ENCODE measurements around the gene IQGAP2.

IQGAP2 gene

DNA sequence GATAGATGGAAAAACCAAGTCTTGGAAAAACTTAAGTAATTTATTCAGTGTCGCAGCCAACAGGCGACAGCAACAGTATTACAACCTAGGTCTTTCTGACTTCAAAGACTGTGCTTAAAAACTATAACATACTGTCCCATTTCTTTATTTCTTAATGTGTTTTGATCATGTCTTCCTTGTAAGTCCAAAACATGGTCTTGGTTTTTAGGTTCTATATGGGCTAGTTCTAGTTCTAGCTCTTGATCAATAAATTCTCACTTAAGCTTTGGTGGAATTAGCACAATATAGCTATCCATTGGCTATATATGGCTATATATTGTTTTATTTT is 69.9 kb downstream of the IQGAP2 start:
- Histone ChIP-seq H3K4me2 (ENCODE audit: low read length, poor library complexity, severe bottlenecking) (no peak overlapping the region), H3K27me3 (ENCODE audit: control insufficient read depth in 1 of 2, insufficient read depth in 1 of 2, low read length in 2 of 2) (peaks cover 0 to 9% of the 10 kb centered on the region in 2 experiments), H2AK5ac (ENCODE audit: low read length, severe bottlenecking) (no peak overlapping the region), H3K9ac (ENCODE audit: low read length) (no peak overlapping the region), H2BK120ac (ENCODE audit: low read depth, low read length) (no peak overlapping the region), H3K79me1 (replicated peaks; ENCODE audit: low read length, poor library complexity, severe bottlenecking) (no peaks in the 10 kb centered on the region), H3K4me1 (ENCODE audit: control insufficient read depth, insufficient read depth, low read depth, low read length) (no peaks in the 10 kb centered on the region), H3K9me3 (ENCODE audit: control insufficient read depth, low read length) (no peaks in the 10 kb centered on the region), H2AFZ (ENCODE audit: low read depth, low read length) (no peak overlapping the region), H2BK5ac (ENCODE audit: low read depth, low read length, poor library complexity, severe bottlenecking) (no peak overlapping the region), H2BK15ac (ENCODE audit: low read depth, poor library complexity, severe bottlenecking) (no peak overlapping the region), H3K36me3 (ENCODE audit: control insufficient read depth in 1 of 2, insufficient read depth in 2 of 2, low read depth in 1 of 2, low read length in 2 of 2) (no peaks in the 10 kb centered on the region), H4K91ac (ENCODE audit: low read length) (no peak overlapping the region), H3K27ac (ENCODE audit: low read length, poor library complexity, severe bottlenecking) (no peak overlapping the region), H3K14ac (ENCODE audit: low read length in 2 of 2) (no peak overlapping the region), H3K23ac (ENCODE audit: low read length in 2 of 2) (no peak overlapping the region), H3K4me3 (ENCODE audit: insufficient read depth in 1 of 2, low read depth in 1 of 2, low read length in 2 of 2) (no peak overlapping the region), H2BK12ac (ENCODE audit: low read length in 2 of 2) (no peak overlapping the region), H3K18ac (ENCODE audit: low read depth in 1 of 2, low read length in 2 of 2) (no peak overlapping the region), H3K4ac (ENCODE audit: low read depth in 1 of 2, low read length in 2 of 2) (no peak overlapping the region), H4K8ac (ENCODE audit: low read length) (no peak overlapping the region)
- 100% methylated on average over 1 of the region's 2 CpGs for WGBS
- no peak for DNase-seq

DNA sequence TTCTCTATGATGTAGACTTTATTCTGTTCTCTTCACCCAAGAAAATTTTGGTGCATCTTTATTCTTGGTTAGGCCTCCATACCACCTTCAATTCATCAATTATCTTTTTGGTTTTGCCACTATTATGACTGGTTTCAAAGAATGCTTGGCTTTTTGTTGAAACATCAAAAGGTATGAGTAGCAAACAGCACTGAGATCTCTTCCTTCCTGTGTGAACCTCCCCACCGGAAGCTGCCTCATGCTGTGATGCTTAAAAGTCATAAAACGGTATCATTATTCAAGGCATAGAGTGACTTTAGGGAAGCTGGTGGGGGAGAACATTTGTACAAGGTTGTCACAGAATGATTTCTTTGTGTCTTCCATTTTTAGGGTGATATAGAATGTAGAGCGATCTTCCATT is 70.6 kb downstream of the IQGAP2 start:
- H3K4me2 ChIP-seq (ENCODE audit: low read length, poor library complexity, severe bottlenecking) = no peak overlapping the region
- no peak overlapping the region for H3K4ac ChIP-seq (ENCODE audit: low read depth in 1 of 2, low read length in 2 of 2)
- H3K14ac ChIP-seq (ENCODE audit: low read length in 2 of 2) = no peak overlapping the region
- H4K91ac ChIP-seq (ENCODE audit: low read length) = no peak overlapping the region
- H3K36me3 ChIP-seq (ENCODE audit: control insufficient read depth in 1 of 2, insufficient read depth in 2 of 2, low read depth in 1 of 2, low read length in 2 of 2) = no peaks in the 10 kb centered on the region
- no peak for DNase-seq
- no peaks in the 10 kb centered on the region for H3K4me1 ChIP-seq (ENCODE audit: control insufficient read depth, insufficient read depth, low read depth, low read length)
- 83% methylated on average over 2 of the region's 3 CpGs for WGBS
- H2BK15ac ChIP-seq (ENCODE audit: low read depth, poor library complexity, severe bottlenecking) = no peak overlapping the region
- no peaks in the 10 kb centered on the region for H3K9me3 ChIP-seq (ENCODE audit: control insufficient read depth, low read length)
- H4K8ac ChIP-seq (ENCODE audit: low read length) = no peak overlapping the region
- peaks cover 0 to 9% of the 10 kb centered on the region in 2 experiments for H3K27me3 ChIP-seq (ENCODE audit: control insufficient read depth in 1 of 2, insufficient read depth in 1 of 2, low read length in 2 of 2)
- H2BK120ac ChIP-seq (ENCODE audit: low read depth, low read length) = no peak overlapping the region
- H2AK5ac ChIP-seq (ENCODE audit: low read length, severe bottlenecking) = no peak overlapping the region
- no peak overlapping the region for H3K27ac ChIP-seq (ENCODE audit: low read length, poor library complexity, severe bottlenecking)
- H3K4me3 ChIP-seq (ENCODE audit: insufficient read depth in 1 of 2, low read depth in 1 of 2, low read length in 2 of 2) = no peak overlapping the region
- no peaks in the 10 kb centered on the region for H3K79me1 ChIP-seq (replicated peaks; ENCODE audit: low read length, poor library complexity, severe bottlenecking)
- H2AFZ ChIP-seq (ENCODE audit: low read depth, low read length) = no peak overlapping the region
- no peak overlapping the region for H3K9ac ChIP-seq (ENCODE audit: low read length)
- no peak overlapping the region for H3K23ac ChIP-seq (ENCODE audit: low read length in 2 of 2)
- H3K18ac ChIP-seq (ENCODE audit: low read depth in 1 of 2, low read length in 2 of 2) = no peak overlapping the region
- H2BK12ac ChIP-seq (ENCODE audit: low read length in 2 of 2) = no peak overlapping the region
- no peak overlapping the region for H2BK5ac ChIP-seq (ENCODE audit: low read depth, low read length, poor library complexity, severe bottlenecking)

DNA sequence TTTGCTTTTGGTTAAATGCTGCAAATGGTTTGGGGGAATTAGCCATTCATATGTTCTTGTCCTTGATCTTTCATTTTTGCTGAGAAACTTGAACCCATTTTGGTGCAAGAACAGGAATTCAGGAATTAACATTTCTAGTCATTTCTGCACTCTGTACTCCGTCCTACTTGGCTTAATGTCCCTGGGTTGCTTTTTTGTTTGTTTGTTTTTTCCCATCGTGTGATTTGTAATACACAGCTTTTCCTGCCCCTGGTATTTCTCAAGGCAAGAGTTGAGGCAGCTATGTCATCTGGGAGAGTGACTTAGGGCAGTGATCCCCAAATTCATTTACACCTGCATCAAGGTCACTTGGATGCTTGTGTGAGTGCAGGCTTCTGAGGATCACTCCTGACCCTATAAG is 71.3 kb downstream of the IQGAP2 start:
- Histone ChIP-seq H2BK12ac (ENCODE audit: low read length in 2 of 2) (no peak overlapping the region), H2AK5ac (ENCODE audit: low read length, severe bottlenecking) (no peak overlapping the region), H3K27ac (ENCODE audit: low read length, poor library complexity, severe bottlenecking) (no peak overlapping the region), H3K4me3 (ENCODE audit: insufficient read depth in 1 of 2, low read depth in 1 of 2, low read length in 2 of 2) (no peak overlapping the region), H3K14ac (ENCODE audit: low read length in 2 of 2) (no peak overlapping the region), H3K18ac (ENCODE audit: low read depth in 1 of 2, low read length in 2 of 2) (no peak overlapping the region), H3K9me3 (ENCODE audit: control insufficient read depth, low read length) (no peaks in the 10 kb centered on the region), H4K8ac (ENCODE audit: low read length) (no peak overlapping the region), H2BK5ac (ENCODE audit: low read depth, low read length, poor library complexity, severe bottlenecking) (no peak overlapping the region), H4K91ac (ENCODE audit: low read length) (no peak overlapping the region), H3K9ac (ENCODE audit: low read length) (no peak overlapping the region), H3K36me3 (ENCODE audit: control insufficient read depth in 1 of 2, insufficient read depth in 2 of 2, low read depth in 1 of 2, low read length in 2 of 2) (no peaks in the 10 kb centered on the region), H3K27me3 (ENCODE audit: control insufficient read depth in 1 of 2, insufficient read depth in 1 of 2, low read length in 2 of 2) (peaks cover 0 to 9% of the 10 kb centered on the region in 2 experiments), H3K4me2 (ENCODE audit: low read length, poor library complexity, severe bottlenecking) (no peak overlapping the region), H2AFZ (ENCODE audit: low read depth, low read length) (no peak overlapping the region), H2BK120ac (ENCODE audit: low read depth, low read length) (no peak overlapping the region), H3K4ac (ENCODE audit: low read depth in 1 of 2, low read length in 2 of 2) (no peak overlapping the region), H3K4me1 (ENCODE audit: control insufficient read depth, insufficient read depth, low read depth, low read length) (no peaks in the 10 kb centered on the region), H2BK15ac (ENCODE audit: low read depth, poor library complexity, severe bottlenecking) (no peak overlapping the region), H3K23ac (ENCODE audit: low read length in 2 of 2) (no peak overlapping the region), H3K79me1 (replicated peaks; ENCODE audit: low read length, poor library complexity, severe bottlenecking) (no peaks in the 10 kb centered on the region)
- 67% methylated on average over 2 of the region's 2 CpGs for WGBS
- no peak for DNase-seq

DNA sequence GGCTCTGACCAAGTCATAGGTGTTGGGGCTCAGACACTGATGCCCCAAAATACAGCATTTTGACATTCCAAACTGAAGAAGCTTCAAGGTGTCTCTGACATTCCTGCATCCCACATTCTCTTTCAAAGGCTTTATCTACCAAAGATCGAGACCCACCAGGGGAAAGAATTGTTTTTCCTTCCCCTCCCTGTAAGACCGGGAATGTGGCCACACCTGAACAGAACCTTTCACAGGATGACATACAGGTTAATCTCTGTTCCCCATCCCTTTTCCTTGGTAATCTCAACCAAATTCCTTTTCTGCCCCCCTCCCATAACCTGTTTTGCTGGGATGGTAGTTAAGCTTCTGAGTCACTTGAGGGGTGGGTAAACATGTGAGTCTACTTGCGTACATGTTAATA is 72.3 kb downstream of the IQGAP2 start:
- Histone ChIP-seq H3K9ac (ENCODE audit: low read length) (no peak overlapping the region), H4K91ac (ENCODE audit: low read length) (no peak overlapping the region)

More for the DNA sequence above, 72.3 kb downstream of the IQGAP2 start:
- Histone ChIP-seq H2AK5ac (ENCODE audit: low read length, severe bottlenecking) (no peak overlapping the region), H3K9me3 (ENCODE audit: control insufficient read depth, low read length) (no peaks in the 10 kb centered on the region), H2BK5ac (ENCODE audit: low read depth, low read length, poor library complexity, severe bottlenecking) (no peak overlapping the region), H3K14ac (ENCODE audit: low read length in 2 of 2) (no peak overlapping the region), H2BK12ac (ENCODE audit: low read length in 2 of 2) (no peak overlapping the region), H3K36me3 (ENCODE audit: control insufficient read depth in 1 of 2, insufficient read depth in 2 of 2, low read depth in 1 of 2, low read length in 2 of 2) (no peaks in the 10 kb centered on the region), H3K27ac (ENCODE audit: low read length, poor library complexity, severe bottlenecking) (no peak overlapping the region), H3K79me1 (replicated peaks; ENCODE audit: low read length, poor library complexity, severe bottlenecking) (no peaks in the 10 kb centered on the region), H3K4ac (ENCODE audit: low read depth in 1 of 2, low read length in 2 of 2) (no peak overlapping the region), H3K27me3 (ENCODE audit: control insufficient read depth in 1 of 2, insufficient read depth in 1 of 2, low read length in 2 of 2) (peaks cover 0 to 9% of the 10 kb centered on the region in 2 experiments), H3K23ac (ENCODE audit: low read length in 2 of 2) (no peak overlapping the region), H2BK15ac (ENCODE audit: low read depth, poor library complexity, severe bottlenecking) (no peak overlapping the region), H2AFZ (ENCODE audit: low read depth, low read length) (no peak overlapping the region), H3K4me3 (ENCODE audit: insufficient read depth in 1 of 2, low read depth in 1 of 2, low read length in 2 of 2) (no peak overlapping the region), H3K4me2 (ENCODE audit: low read length, poor library complexity, severe bottlenecking) (no peak overlapping the region), H3K4me1 (ENCODE audit: control insufficient read depth, insufficient read depth, low read depth, low read length) (no peaks in the 10 kb centered on the region), H2BK120ac (ENCODE audit: low read depth, low read length) (no peak overlapping the region), H3K18ac (ENCODE audit: low read depth in 1 of 2, low read length in 2 of 2) (no peak overlapping the region), H4K8ac (ENCODE audit: low read length) (no peak overlapping the region)
- 98% methylated on average over 3 of the region's 3 CpGs for WGBS
- DNase-seq = no peak
